GM21737 (cell line): ENCODE data around the gene HSD11B2.

Experiments used
- ATAC-seq: cut with Tn5 transposase; IDR thresholded peaks from one replicate; pipeline ENCODE4 v1.9.1; 2021; ENCODE audit warnings: mild to moderate bottlenecking, moderate library complexity; ENCODE audit not compliant: unreplicated experiment

The HSD11B2 gene

DNA sequence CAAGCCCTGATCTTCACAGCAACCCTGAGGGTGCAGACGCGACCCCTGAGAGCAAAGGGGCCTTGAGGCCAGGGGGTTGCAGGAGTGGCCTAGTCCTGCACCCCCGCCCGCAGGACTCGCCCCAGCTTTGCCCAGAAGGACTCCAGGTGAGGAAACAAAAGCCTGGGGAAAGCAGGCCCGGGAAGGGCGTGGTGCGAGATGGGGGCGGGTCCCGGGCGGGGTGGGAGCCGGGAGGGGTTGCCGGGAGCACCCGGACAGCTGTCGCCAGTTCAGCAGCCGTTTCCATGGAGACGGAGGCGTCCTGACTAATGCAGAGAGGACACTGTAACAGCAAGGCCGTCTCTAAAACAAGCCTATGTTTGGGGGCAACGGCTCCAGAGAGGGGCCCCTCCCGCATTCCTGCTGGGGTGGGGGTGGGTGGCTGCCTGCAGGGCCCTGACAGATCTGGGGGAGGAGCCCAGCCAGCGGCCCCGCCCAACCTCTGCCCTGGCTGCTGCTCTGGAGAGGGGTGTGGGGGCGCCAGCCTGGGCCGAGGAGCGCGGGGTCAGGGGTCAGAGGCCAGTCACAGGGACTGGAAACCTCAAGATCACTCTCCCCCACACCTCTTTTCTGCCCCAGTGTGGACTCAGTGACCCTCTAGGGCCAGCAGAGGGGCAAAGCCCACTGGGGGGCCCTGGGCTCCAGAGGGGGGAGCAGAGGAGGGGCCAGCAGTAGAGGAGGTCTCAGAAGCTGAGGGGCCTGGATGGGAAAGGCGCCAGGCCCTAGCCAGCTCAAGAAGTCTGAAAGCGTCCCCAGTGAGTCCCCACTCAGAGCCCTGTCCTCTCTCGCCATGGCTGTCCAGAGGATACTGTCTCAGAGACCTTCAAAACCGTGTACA lies 34.5 kb upstream of the HSD11B2 start:
- no peak for ATAC-seq

- ATAC-seq, result no peak
Observed at GRCh38 chr16:67397036-67397801, 33.7 kb upstream of the HSD11B2 start.

- no peak for ATAC-seq
Observed at GRCh38 chr16:67397812-67398545, 32.9 kb upstream of the HSD11B2 start.

DNA sequence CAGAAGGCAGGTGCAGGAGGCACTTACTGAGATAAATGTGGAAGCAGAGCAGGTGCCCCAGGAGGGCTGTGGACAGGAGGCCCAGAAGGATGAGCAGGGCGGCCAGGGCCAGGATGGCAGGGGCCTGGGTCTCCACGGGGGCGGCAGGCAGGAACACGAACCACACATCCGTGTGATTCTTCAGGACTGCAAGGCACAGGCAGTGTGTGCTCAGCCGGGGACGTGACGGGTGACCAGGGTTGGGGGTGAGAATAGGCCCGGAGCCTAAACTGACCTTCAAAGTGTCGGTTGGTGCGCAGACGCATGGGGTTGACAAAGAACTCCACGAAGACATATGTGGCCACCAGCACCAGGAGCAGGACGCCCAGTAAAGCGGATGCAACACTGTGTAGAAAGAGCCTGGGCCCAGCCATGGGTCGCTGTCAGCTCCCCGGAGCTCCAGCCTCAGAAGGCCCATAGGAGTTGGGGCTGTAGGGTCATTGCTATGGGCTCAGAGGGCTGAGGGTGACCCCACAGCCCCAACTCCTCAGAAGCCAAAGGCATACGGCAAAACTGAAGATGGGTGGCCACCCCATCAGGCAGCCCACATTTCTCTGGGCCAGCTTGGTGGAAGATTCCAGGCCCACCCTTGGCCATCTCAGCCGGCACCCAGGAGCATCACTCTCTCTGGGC lies 32.2 kb upstream of the HSD11B2 start:
- no peak for ATAC-seq

GRCh38 chr16:67399218-67399733 lies 31.6 kb upstream of the HSD11B2 start:
- no peak for ATAC-seq

GRCh38 chr16:67399749-67400704 lies 30.9 kb upstream of the HSD11B2 start:
- ATAC-seq, result no peak

- ATAC-seq, result no peak
Observed at GRCh38 chr16:67400901-67401300, 30.0 kb upstream of the HSD11B2 start.

GRCh38 chr16:67403976-67404555 lies 26.9 kb upstream of the HSD11B2 start:
- ATAC-seq, result no peak

GRCh38 chr16:67404740-67405226 lies 26.1 kb upstream of the HSD11B2 start:
- ATAC-seq, result no peak

DNA sequence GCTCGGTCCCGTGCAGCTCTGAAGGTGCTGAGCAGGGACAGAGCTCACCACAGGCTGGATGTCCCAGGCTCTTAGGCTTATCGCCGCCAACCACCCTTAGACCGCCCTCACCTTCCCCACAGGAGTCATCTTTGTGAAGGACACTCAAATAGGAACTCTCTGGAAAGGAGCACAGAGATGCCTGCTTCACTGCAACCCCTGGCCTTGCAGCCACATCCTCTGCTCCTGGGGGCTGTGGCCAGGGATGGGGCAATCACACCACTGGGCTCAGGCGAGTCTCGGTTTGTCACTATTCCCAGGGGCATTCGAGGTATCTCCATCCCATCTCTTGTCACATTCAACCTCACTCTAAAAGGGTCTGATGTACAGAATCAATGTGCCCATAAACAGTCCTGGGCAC lies 25.6 kb upstream of the HSD11B2 start:
- ATAC-seq, result no peak

- no peak for ATAC-seq
Observed at GRCh38 chr16:67406111-67406971, 24.6 kb upstream of the HSD11B2 start.

DNA sequence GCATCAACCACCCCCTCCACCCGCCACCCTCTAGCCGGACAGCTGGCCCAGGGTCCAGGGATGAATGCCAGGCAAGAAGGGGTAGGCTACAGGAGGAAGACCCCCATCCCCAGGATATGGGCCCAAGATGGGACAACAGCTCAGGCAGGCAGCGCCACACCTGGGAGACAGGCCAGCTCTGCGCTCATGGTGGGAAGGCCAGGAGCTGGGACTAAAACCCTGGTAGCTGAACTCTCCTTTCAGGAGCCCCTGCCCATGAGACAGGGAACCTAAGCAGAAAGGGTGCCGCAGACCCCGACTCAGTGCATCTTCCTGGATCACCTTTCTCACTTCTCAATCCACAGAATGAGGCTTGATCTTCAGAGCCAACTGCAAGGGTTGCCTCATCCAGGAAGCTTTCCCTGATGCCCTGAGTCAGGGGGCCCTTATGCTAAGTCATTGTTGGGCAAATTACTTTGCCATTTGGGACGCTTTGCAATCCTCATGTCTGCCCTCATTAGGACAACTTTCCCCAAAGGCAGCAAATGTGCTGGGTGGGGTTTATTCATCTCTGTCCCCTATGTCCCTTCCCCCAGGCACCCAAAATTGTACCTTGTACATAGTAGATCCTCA lies 23.6 kb upstream of the HSD11B2 start:
- ATAC-seq, result no peak

DNA sequence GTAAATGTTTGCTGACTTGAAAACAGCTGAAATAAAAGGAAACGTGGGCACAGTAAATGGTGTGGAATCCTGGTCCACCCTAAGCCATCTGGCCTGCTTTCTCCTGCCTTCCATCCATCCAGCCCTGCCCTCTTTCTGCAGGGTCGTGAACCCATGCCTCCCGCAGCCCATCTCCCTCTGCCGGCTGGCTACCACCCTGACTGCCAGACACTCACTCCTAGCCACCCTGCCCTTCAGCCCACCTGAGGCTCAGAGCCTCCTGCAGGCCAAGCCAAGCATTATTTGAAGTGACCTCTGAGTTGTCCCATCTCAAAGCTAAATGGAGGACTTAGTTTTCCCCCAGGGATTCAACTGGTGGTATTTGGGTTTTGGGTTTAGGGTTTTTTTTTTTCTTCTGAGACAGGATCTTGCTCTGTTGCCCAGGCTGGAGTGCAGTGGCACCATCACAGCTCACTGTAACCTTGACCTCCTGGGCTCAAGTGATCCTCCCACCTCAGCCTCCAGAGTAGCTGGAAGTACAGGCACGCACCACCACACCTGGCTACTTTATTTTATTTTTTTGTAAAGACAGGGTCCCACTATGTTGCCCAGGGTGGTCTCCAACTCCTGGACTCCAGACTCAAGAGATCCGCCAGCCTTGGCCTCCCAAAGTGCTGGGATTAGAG lies 23.0 kb upstream of the HSD11B2 start:
- ATAC-seq, result no peak

DNA sequence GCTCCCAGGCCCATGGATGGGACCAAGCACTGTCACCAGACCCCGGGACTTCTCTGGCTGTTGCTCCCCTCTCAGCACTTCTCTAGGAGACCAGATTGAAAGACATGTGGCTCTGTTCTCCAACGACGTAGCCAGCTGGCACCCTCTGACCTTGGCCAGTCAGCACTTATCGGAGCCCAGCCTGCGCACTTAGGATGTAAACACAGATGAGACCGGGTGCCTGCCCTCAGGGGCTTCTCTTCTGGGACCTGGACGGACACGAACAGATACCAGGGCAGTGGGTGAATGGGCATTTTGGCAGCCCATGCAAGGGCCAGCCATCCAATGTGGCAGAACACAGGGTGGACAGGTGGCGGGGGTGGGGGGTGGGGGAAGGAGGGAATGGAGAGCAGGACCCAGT lies 21.3 kb upstream of the HSD11B2 start:
- ATAC-seq, result no peak

GRCh38 chr16:67411339-67411738 lies 19.6 kb upstream of the HSD11B2 start:
- ATAC-seq, result no peak

DNA sequence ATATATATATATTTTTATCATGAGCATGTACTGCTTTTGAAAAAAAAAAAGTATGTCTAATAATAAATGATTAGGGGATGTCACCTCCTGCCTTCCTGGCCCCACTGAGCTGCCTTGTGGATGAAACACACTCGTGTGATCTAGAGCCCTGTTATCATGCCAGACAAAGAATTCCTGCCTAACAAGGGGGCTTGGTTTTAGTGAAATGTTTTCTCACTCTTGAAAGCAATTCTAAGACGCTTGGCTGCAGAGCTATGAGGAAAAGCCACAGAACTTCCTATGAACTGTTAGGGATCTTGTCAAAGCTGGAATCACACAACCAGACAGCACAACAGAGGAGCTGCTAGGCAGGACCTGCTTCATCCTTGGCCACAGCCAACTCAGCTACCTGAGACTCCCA lies 18.6 kb upstream of the HSD11B2 start:
- no peak for ATAC-seq
